KMS-11 (cell line): ENCODE measurements around the gene PHTF2.

Experiments used
- H2AFZ ChIP-seq: fragments of 200-600 bp; sonication (generic); 2 replicates; pipeline ENCODE4 v1.6.1; 2016; ENCODE audit warnings: antibody characterized with exemption, mixed run types, low read depth
- H3K27ac ChIP-seq: fragments of 200-600 bp; sonication (generic); 2 replicates; pipeline ENCODE4 v1.6.1; 2016; ENCODE audit warnings: mild to moderate bottlenecking, mixed run types
- H3K27me3 ChIP-seq: fragments of 200-600 bp; sonication (generic); 2 replicates; pipeline ENCODE4 v1.6.1; 2017; ENCODE audit warnings: mild to moderate bottlenecking, low read depth, mixed run types, moderate library complexity; ENCODE audit not compliant: insufficient read depth
- H3K36me3 ChIP-seq: fragments of 200-600 bp; sonication (generic); 2 replicates; pipeline ENCODE4 v1.6.1; 2017; ENCODE audit warnings: mild to moderate bottlenecking, mixed run types; ENCODE audit not compliant: insufficient read depth
- H3K4me1 ChIP-seq: fragments of 200-600 bp; sonication (generic); 2 replicates; pipeline ENCODE4 v1.6.1; 2016; ENCODE audit warnings: mild to moderate bottlenecking, low read depth, mixed run types; ENCODE audit not compliant: poor library complexity, severe bottlenecking
- H3K4me2 ChIP-seq: fragments of 200-600 bp; sonication (generic); 2 replicates; pipeline ENCODE4 v1.7.0; 2016; ENCODE audit warnings: mild to moderate bottlenecking, mixed run types
- H3K4me3 ChIP-seq: fragments of 200-600 bp; sonication (generic); IDR thresholded peaks from 2 replicates; pipeline ENCODE4 v1.6.1; 2017; ENCODE audit warnings: low read depth, low read length, mixed read lengths; ENCODE audit not compliant: insufficient read depth
- H3K79me2 ChIP-seq: fragments of 200-600 bp; sonication (generic); 2 replicates; pipeline ENCODE4 v1.6.1; 2016; ENCODE audit warnings: low read depth, mixed run types; ENCODE audit not compliant: insufficient read depth
- H3K9ac ChIP-seq: fragments of 200-600 bp; sonication (generic); 2 replicates; pipeline ENCODE4 v1.6.1; 2016; ENCODE audit warnings: mild to moderate bottlenecking, mixed run types
- H4K20me1 ChIP-seq: fragments of 200-600 bp; sonication (generic); 2 replicates; pipeline ENCODE4 v1.6.1; 2016; ENCODE audit warnings: mild to moderate bottlenecking, mixed run types; ENCODE audit not compliant: insufficient read depth
- CTCF ChIP-seq: fragments of 200-600 bp; sonication (generic); conservative IDR thresholded peaks from 2 replicates; pipeline ENCODE4 v1.6.1; 2017; ENCODE audit warnings: low read depth, mild to moderate bottlenecking, antibody characterized with exemption, low read length, moderate library complexity, mixed read lengths

The PHTF2 gene

GRCh38 chr7:77885155-77885554 lies 86.6 kb downstream of the PHTF2 start:
- Histone ChIP-seq H3K36me3 (no peaks in the 10 kb centered on the region), H4K20me1 (no peaks in the 10 kb centered on the region), H2AFZ (no peak overlapping the region), H3K4me2 (no peak overlapping the region), H3K4me3 (no peak overlapping the region), H3K79me2 (no peaks in the 10 kb centered on the region), H3K27ac (no peak overlapping the region), H3K27me3 (no peaks in the 10 kb centered on the region), H3K9ac (no peak overlapping the region), H3K4me1 (no peaks in the 10 kb centered on the region)
- no peak for TF ChIP-seq CTCF

GRCh38 chr7:77887567-77887966 lies 89.0 kb downstream of the PHTF2 start:
- no peak for TF ChIP-seq CTCF
- H4K20me1 ChIP-seq, result no peaks in the 10 kb centered on the region
- no peaks in the 10 kb centered on the region for H3K27me3 ChIP-seq
- H3K27ac ChIP-seq, result no peak overlapping the region
- H3K79me2 ChIP-seq, result no peaks in the 10 kb centered on the region
- no peak overlapping the region for H3K4me3 ChIP-seq
- H3K4me2 ChIP-seq, result no peak overlapping the region
- H3K9ac ChIP-seq, result no peak overlapping the region
- H3K4me1 ChIP-seq, result no peaks in the 10 kb centered on the region
- H3K36me3 ChIP-seq, result no peaks in the 10 kb centered on the region
- H2AFZ ChIP-seq, result no peak overlapping the region

- H4K20me1 ChIP-seq, result no peaks in the 10 kb centered on the region
- H3K36me3 ChIP-seq, result no peaks in the 10 kb centered on the region
- H3K27ac ChIP-seq, result no peak overlapping the region
- H3K4me3 ChIP-seq, result no peak overlapping the region
- no peaks in the 10 kb centered on the region for H3K79me2 ChIP-seq
- H3K4me2 ChIP-seq, result no peak overlapping the region
- no peak overlapping the region for H2AFZ ChIP-seq
- H3K9ac ChIP-seq, result no peak overlapping the region
- no peak for TF ChIP-seq CTCF
- no peaks in the 10 kb centered on the region for H3K27me3 ChIP-seq
- H3K4me1 ChIP-seq, result no peaks in the 10 kb centered on the region
Observed at GRCh38 chr7:77888998-77889397, 90.4 kb downstream of the PHTF2 start.

- no peaks in the 10 kb centered on the region for H3K79me2 ChIP-seq
- no peaks in the 10 kb centered on the region for H3K36me3 ChIP-seq
- no peaks in the 10 kb centered on the region for H3K4me1 ChIP-seq
- H4K20me1 ChIP-seq, result no peaks in the 10 kb centered on the region
- no peak for TF ChIP-seq CTCF
- H2AFZ ChIP-seq, result no peak overlapping the region
- H3K9ac ChIP-seq, result no peak overlapping the region
- no peak overlapping the region for H3K27ac ChIP-seq
- no peaks in the 10 kb centered on the region for H3K27me3 ChIP-seq
- H3K4me3 ChIP-seq, result no peak overlapping the region
- no peak overlapping the region for H3K4me2 ChIP-seq
Observed at GRCh38 chr7:77893813-77894212, 95.2 kb downstream of the PHTF2 start.
